Thyroid gland (tissue), 4 donors: ENCODE data around the gene RPH3AL.

Experiments
- CTCF ChIP-seq, 6 experiments: fragments of 200-600 bp in 3 of 6; fragments of 450-650 bp in 3 of 6; sonication (generic) in 3 of 6; IDR thresholded peaks; one replicate each; pipeline ENCODE4 v1.5.1; 2016 to 2019; ENCODE audit warnings: antibody characterized with exemption in 6 of 6, mild to moderate bottlenecking in 2 of 6, inconsistent platforms in 1 of 6, moderate library complexity in 1 of 6
- POLR2A ChIP-seq, 2 donors: fragments of 450-650 bp; IDR thresholded peaks; one replicate each; pipeline ENCODE4 v1.6.1; 2017; ENCODE audit warnings: antibody characterized with exemption in 2 of 2, mild to moderate bottlenecking in 2 of 2, moderate library complexity in 1 of 2

- TF ChIP-seq POLR2A (IDR thresholded peaks at IDR 0.05) = no peak
- TF ChIP-seq CTCF (IDR thresholded peaks at IDR 0.05) = no peak
These were observed 5.0 kb upstream of the RPH3AL start for GRCh38 chr17:357644-358043.
